Left hindlimb (tissue), 1 donor: Measurements from ENCODE around the gene RNF151.
"Not testable (repeated sequence)": the region's sequence is repeated elsewhere in the genome, so short reads cannot be mapped to it uniquely, and the experiment has no call there.

Source experiments
- DNase-seq: peaks from one replicate; pipeline ENCODE4 v3.0.0-alpha.2; 2018

The RNF151 gene

GRCh38 chr16:1966460-1966859 is at the start of gene RNF151:
Gene RNF151 (plus strand): TSS chr16:1966856. CDS start chr16:1966882, 26 bp downstream.
- no peak for DNase-seq

GRCh38 chr16:1917056-1917664 is 49.5 kb upstream of the RNF151 start:
- DNase-seq = no peak

GRCh38 chr16:1917665-1918350 is 48.8 kb upstream of the RNF151 start:
- DNase-seq = no peak

- DNase-seq = no peak
Observed at GRCh38 chr16:1918351-1919326, 48.0 kb upstream of the RNF151 start, which contains the start of gene HS3ST6. Gene HS3ST6 (minus strand): TSS chr16:1918415. CDS start chr16:1918323, 92 bp downstream.

- no peak for DNase-seq
Observed at GRCh38 chr16:1919327-1919998, 47.2 kb upstream of the RNF151 start.

- not testable (repeated sequence) for DNase-seq
Observed at GRCh38 chr16:1920122-1920521, 46.5 kb upstream of the RNF151 start.

GRCh38 chr16:1920727-1921171 is 45.9 kb upstream of the RNF151 start:
- no peak for DNase-seq

GRCh38 chr16:1922357-1922756 is 44.3 kb upstream of the RNF151 start:
- no peak for DNase-seq

- peak; percentile 62 for DNase-seq
Observed at GRCh38 chr16:1923299-1924034, 43.2 kb upstream of the RNF151 start.

GRCh38 chr16:1924095-1924494 is 42.6 kb upstream of the RNF151 start:
- DNase-seq = no peak

- no peak for DNase-seq
Observed at GRCh38 chr16:1926271-1926670, 40.4 kb upstream of the RNF151 start.

GRCh38 chr16:1929105-1929504 is 37.6 kb upstream of the RNF151 start:
- DNase-seq = no peak

- peak; percentile 90 for DNase-seq
Observed at GRCh38 chr16:1929578-1930337, 36.9 kb upstream of the RNF151 start.

- no peak for DNase-seq
Observed at GRCh38 chr16:1930338-1930720, 36.3 kb upstream of the RNF151 start.

GRCh38 chr16:1932050-1933028 is 34.3 kb upstream of the RNF151 start:
- DNase-seq = no peak

GRCh38 chr16:1933097-1933661 is 33.5 kb upstream of the RNF151 start:
- no peak for DNase-seq

GRCh38 chr16:1936945-1937479 is 29.6 kb upstream of the RNF151 start:
- no peak for DNase-seq

GRCh38 chr16:1938316-1938715 is 28.3 kb upstream of the RNF151 start:
- DNase-seq = no peak

- DNase-seq = no peak
Observed at GRCh38 chr16:1938910-1939309, 27.7 kb upstream of the RNF151 start.
